Ascending aorta (tissue), 2 donors: ENCODE measurements around the gene AHCYL2. TPM values are rescaled to one million over a fixed set of nuclear protein-coding genes. Genes with fewer than 3 reads are reported as not detected.

Experiments used
- DNase-seq, 2 donors: peaks; one replicate each; pipeline ENCODE4 v3.0.0-alpha.2; 2019; ENCODE audit warnings: low spot score in 2 of 2
- H3K27ac ChIP-seq, 2 donors: fragments of 200-600 bp; sonication (generic); one replicate each; pipeline ENCODE4 v1.5.1; 2016 to 2017; ENCODE audit warnings: mild to moderate bottlenecking in 1 of 2
- H3K27me3 ChIP-seq: fragments of 200-600 bp; sonication (generic); one replicate; pipeline ENCODE4 v1.5.1; 2017
- H3K36me3 ChIP-seq, 2 donors: fragments of 200-600 bp; sonication (generic); one replicate each; pipeline ENCODE4 v1.5.1; 2016
- H3K4me1 ChIP-seq, 2 donors: fragments of 200-600 bp; sonication (generic); one replicate each; pipeline ENCODE4 v1.5.1; 2016 to 2017; ENCODE audit warnings: mild to moderate bottlenecking in 1 of 2
- H3K4me3 ChIP-seq, 2 donors: fragments of 200-600 bp; sonication (generic); one replicate each; pipeline ENCODE4 v1.5.1; 2016 to 2017; ENCODE audit warnings: mild to moderate bottlenecking in 1 of 2
- H3K9me3 ChIP-seq, 2 donors: fragments of 200-600 bp; sonication (generic); one replicate each; pipeline ENCODE4 v1.5.1; 2016
- intact Hi-C: fragments of 100-400 bp; cut with DNase I; formaldehyde crosslinking; loops from one replicate; pipeline ENCODE4 v1.15.1; 2023
- total RNA-seq: library from RNA; depleted of rRNA; stranded (reverse); fragments of >200 nt; gene quantifications from one replicate; pipeline ENCODE4 v1.1.0, GENCODE V29; 2016
- TF ChIP-seq, protein P1 (sequence below), 3 experiments: fragments of 200-600 bp in 2 of 3; fragments of 450-650 bp in 1 of 3; sonication (generic) in 2 of 3; IDR thresholded peaks; one replicate each; pipeline ENCODE4 v1.5.1; 2016 to 2019; ENCODE audit warnings: antibody characterized with exemption in 3 of 3, mild to moderate bottlenecking in 1 of 3, moderate library complexity in 1 of 3

The AHCYL2 gene
- total RNA-seq, 1 donor from 2014 or later, result 62.9 TPM

DNA sequence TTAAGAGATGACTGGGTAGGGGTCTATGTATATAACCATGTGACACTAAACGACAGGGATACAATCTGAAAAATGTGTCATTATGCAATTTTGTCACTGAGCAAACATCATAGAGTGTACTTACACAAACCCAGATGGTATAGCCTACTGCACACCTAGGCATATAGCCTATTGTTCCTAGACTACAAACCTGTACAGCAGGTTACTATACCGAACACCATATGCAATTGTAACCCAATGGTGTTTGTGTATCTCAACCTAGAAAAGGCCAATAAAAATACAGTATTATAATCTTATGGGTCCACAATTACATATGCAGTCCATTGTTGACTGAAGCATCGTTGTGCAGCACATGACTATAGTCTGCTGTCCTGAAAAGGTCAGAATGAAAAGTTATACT is 232.3 kb downstream of the AHCYL2 start:
- Histone ChIP-seq H3K4me1 (no peaks in the 10 kb centered on the region), H3K9me3 (no peaks in the 10 kb centered on the region), H3K27ac (no peak overlapping the region), H3K27me3 (no peaks in the 10 kb centered on the region), H3K4me3 (no peak overlapping the region), H3K36me3 (no peaks in the 10 kb centered on the region)
- intact Hi-C loops, result no loop called here
- no peak for DNase-seq
- TF ChIP-seq, protein P1, sequence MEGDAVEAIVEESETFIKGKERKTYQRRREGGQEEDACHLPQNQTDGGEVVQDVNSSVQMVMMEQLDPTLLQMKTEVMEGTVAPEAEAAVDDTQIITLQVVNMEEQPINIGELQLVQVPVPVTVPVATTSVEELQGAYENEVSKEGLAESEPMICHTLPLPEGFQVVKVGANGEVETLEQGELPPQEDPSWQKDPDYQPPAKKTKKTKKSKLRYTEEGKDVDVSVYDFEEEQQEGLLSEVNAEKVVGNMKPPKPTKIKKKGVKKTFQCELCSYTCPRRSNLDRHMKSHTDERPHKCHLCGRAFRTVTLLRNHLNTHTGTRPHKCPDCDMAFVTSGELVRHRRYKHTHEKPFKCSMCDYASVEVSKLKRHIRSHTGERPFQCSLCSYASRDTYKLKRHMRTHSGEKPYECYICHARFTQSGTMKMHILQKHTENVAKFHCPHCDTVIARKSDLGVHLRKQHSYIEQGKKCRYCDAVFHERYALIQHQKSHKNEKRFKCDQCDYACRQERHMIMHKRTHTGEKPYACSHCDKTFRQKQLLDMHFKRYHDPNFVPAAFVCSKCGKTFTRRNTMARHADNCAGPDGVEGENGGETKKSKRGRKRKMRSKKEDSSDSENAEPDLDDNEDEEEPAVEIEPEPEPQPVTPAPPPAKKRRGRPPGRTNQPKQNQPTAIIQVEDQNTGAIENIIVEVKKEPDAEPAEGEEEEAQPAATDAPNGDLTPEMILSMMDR (IDR thresholded peaks at IDR 0.05), result no peak

DNA sequence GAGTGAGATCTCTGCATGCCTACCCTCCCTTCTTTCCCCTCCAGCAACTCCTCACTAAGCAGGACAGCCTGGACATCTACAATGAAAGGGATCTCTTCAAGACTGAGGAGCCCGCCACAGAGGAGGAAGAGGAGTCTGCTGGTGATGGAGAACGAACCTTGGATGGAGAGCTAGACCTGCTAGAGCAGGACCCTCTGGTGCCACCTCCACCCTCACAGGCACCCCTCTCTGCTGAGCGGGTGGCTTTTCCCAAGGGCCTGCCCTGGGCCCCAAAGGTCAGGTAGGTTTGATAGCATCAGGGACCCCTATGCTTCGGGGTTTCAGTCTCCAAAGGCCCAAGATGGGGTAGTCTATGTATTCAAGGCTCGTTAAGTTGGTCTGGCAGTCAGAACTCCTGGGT is 233.3 kb downstream of the AHCYL2 start:
- no peaks in the 10 kb centered on the region for H3K9me3 ChIP-seq
- intact Hi-C loops, result no loop called here
- H3K27me3 ChIP-seq, result no peaks in the 10 kb centered on the region
- H3K27ac ChIP-seq, result no peak overlapping the region
- H3K36me3 ChIP-seq, result no peaks in the 10 kb centered on the region
- no peak for DNase-seq
- TF ChIP-seq, protein P1 (IDR thresholded peaks at IDR 0.05), result no peak
- H3K4me3 ChIP-seq, result no peak overlapping the region
- no peaks in the 10 kb centered on the region for H3K4me1 ChIP-seq

DNA sequence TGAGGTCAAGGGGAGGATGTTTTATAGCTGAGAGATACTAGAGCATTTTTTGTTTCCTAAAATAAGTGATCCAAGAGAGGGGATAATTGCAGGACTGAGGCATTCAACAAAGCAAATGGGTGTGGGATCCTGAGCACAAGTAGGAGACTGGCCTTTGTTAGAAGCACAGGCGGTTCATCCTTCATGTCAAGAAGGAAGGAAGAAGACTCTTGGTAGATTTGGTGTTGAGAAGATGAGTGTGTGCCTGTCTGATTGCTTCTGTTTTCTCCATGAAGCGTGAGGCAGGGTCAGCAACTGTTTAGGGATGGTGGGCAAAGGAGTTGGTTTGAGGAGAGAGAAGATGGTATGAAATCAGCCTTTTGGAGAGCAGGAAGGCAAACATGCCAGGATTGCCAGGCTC is 237.0 kb downstream of the AHCYL2 start:
- H3K27ac ChIP-seq, result no peak overlapping the region
- intact Hi-C loops, result no loop called here
- H3K4me3 ChIP-seq, result no peak overlapping the region
- TF ChIP-seq, protein P1 (IDR thresholded peaks at IDR 0.05), result no peak
- DNase-seq, result no peak
- no peaks in the 10 kb centered on the region for H3K9me3 ChIP-seq
- H3K36me3 ChIP-seq, result no peaks in the 10 kb centered on the region
- H3K27me3 ChIP-seq, result no peaks in the 10 kb centered on the region
- H3K4me1 ChIP-seq, result no peaks in the 10 kb centered on the region

DNA sequence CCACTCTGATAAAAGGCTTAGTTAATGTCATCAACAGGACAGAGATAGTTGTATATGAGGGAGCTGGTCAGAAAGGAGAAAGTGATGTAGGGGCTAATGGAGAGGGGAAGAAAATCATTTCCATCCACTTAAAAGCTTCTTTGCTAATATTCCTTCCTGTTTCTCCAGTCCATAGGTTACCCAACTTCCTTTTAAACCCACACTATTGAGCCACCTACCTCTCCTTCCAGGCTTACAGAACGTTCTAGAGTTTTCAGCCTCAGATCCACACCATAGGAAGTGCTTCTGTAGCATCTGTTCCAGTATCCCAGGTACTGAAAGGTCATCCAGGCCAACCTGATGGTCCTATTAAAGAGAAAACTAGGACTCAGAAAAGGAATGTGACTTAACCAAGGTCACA is 237.6 kb downstream of the AHCYL2 start:
- Histone ChIP-seq H3K4me1 (no peaks in the 10 kb centered on the region), H3K4me3 (no peak overlapping the region), H3K9me3 (no peaks in the 10 kb centered on the region), H3K36me3 (no peaks in the 10 kb centered on the region), H3K27ac (no peak overlapping the region), H3K27me3 (no peaks in the 10 kb centered on the region)
- TF ChIP-seq, protein P1 (IDR thresholded peaks at IDR 0.05), result no peak
- intact Hi-C loops, result no loop called here
- no peak for DNase-seq

DNA sequence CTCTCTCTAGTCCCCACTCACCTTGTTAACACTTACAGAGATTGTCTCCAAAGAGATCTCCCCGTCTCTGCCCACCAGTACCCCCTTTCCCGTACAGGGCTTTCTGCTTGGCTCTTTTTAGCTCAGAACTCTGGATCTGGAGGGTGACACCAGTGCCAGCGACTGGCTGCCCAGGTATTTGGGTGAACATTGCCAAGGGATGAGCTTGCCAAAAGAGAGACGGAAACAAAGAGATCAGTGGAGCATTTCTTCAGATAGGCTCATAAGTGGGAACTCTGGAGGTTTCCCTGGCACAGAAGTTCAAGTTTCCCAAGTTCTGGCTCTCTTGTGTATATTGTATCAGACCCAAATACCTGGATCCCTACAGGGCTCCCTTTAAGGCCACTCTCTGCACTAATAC is 239.4 kb downstream of the AHCYL2 start:
- DNase-seq, result no peak
- intact Hi-C loops, result no loop called here

More for the DNA sequence above, 239.4 kb downstream of the AHCYL2 start:
- H3K36me3 ChIP-seq, result no peaks in the 10 kb centered on the region
- H3K27me3 ChIP-seq, result no peaks in the 10 kb centered on the region
- H3K9me3 ChIP-seq, result no peaks in the 10 kb centered on the region
- H3K4me3 ChIP-seq, result no peak overlapping the region
- no peak overlapping the region for H3K27ac ChIP-seq
- H3K4me1 ChIP-seq, result no peaks in the 10 kb centered on the region
- TF ChIP-seq, protein P1 (IDR thresholded peaks at IDR 0.05), result no peak
